HAP-1 (cell line): Measurements from ENCODE around the gene SMOC1.
A peak's percentile ranks its signal among the peaks of the same experiment; 100 is the strongest.

Source experiments
- DNase-seq, 2 experiments: peaks; one replicate each; pipeline ENCODE4 v3.0.0-alpha.2; 2016 to 2020; ENCODE audit warnings: low spot score in 2 of 2
- H3K27me3 ChIP-seq: fragments of 250-450 bp; sonication (Bioruptor Pico); 2 replicates; pipeline ENCODE4 v1.5.1; 2020; ENCODE audit warnings: low read depth, mild to moderate bottlenecking, moderate library complexity
- H3K36me3 ChIP-seq: fragments of 250-450 bp; sonication (Bioruptor Pico); replicated peaks from 2 replicates; pipeline ENCODE4 v1.5.1; 2020; ENCODE audit warnings: mild to moderate bottlenecking
- H3K4me1 ChIP-seq: fragments of 250-450 bp; sonication (Bioruptor Pico); 2 replicates; pipeline ENCODE4 v1.5.1; 2020; ENCODE audit warnings: mild to moderate bottlenecking
- H3K4me3 ChIP-seq: fragments of 250-450 bp; sonication (Bioruptor Pico); 2 replicates; pipeline ENCODE4 v1.5.1; 2020; ENCODE audit warnings: mild to moderate bottlenecking, moderate library complexity
- H3K9me3 ChIP-seq: fragments of 250-450 bp; sonication (Bioruptor Pico); 2 replicates; pipeline ENCODE4 v1.5.1; 2020; ENCODE audit warnings: mild to moderate bottlenecking, moderate library complexity
- in situ Hi-C: fragments of 300-500 bp; cut with MboI; formaldehyde crosslinking; loops from 3 replicates; pipeline ENCODE4 v1.14.3; 2020; ENCODE audit warnings: low sequenced_read_pairs, inconsistent platforms, mixed read lengths

Gene SMOC1

DNA sequence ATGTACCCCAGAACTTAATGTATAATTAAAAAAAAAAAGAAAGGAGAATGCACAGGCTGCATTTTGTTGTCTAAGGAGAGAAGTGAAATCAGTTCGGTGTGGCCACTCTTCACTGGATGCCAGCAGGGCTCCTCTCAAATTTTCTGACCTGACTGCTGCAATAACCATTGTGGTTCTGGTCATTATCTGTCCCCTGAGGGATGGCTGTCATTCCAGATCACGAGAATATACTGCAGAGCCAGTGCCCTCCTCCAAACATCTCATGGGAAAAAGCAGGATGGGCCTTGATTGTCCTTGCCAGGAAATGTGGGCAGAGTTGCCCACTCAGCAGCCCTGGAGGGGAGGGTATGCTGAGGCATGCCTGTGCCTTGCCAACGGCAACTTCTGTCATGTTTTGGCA lies 170.4 kb downstream of the SMOC1 start:
- H3K27me3 ChIP-seq, result peaks cover 12% of the 10 kb centered on the region; the same call in 1 of the 2 replicates
- H3K9me3 ChIP-seq, result no peaks in the 10 kb centered on the region
- no peaks in the 10 kb centered on the region for H3K4me1 ChIP-seq
- in situ Hi-C loops, result no loop called here
- no peaks in the 10 kb centered on the region for H3K36me3 ChIP-seq
- DNase-seq, result no peak
- H3K4me3 ChIP-seq, result no peak overlapping the region

DNA sequence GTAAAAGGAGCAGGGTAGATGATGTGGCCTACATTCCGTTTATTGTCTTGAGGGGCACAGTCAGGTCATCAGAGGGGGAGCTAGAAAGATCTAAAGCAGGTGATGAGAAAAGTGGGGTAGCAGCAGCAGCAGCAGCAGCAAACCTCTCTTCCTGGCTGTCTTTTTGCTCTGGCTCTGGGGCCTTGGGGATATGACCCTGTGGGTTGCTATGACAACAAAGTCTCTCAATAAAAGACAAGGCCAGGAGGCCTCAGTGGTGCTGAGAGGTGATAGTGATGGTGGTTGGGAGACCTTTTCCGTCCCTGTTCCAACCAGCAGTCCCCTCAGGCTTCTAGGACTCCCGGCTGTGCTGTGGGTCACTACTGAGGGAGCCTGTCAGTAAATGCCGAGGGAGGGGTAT lies 170.9 kb downstream of the SMOC1 start:
- DNase-seq, result no peak
- Histone ChIP-seq H3K4me3 (no peak overlapping the region), H3K36me3 (no peaks in the 10 kb centered on the region), H3K27me3 (peaks cover 9% of the 10 kb centered on the region; the same call in 1 of the 2 replicates), H3K4me1 (no peaks in the 10 kb centered on the region), H3K9me3 (no peaks in the 10 kb centered on the region)
- in situ Hi-C loops, result no loop called here

- Histone ChIP-seq H3K4me1 (no peaks in the 10 kb centered on the region), H3K9me3 (no peaks in the 10 kb centered on the region), H3K4me3 (no peak overlapping the region), H3K27me3 (peaks cover 1% of the 10 kb centered on the region; the same call in 1 of the 2 replicates), H3K36me3 (no peaks in the 10 kb centered on the region)
- DNase-seq, result peak in 1 of 2 experiments; percentile 49
- in situ Hi-C loops, result no loop called here
Observed at GRCh38 chr14:70052990-70053389, 173.8 kb downstream of the SMOC1 start.

DNA sequence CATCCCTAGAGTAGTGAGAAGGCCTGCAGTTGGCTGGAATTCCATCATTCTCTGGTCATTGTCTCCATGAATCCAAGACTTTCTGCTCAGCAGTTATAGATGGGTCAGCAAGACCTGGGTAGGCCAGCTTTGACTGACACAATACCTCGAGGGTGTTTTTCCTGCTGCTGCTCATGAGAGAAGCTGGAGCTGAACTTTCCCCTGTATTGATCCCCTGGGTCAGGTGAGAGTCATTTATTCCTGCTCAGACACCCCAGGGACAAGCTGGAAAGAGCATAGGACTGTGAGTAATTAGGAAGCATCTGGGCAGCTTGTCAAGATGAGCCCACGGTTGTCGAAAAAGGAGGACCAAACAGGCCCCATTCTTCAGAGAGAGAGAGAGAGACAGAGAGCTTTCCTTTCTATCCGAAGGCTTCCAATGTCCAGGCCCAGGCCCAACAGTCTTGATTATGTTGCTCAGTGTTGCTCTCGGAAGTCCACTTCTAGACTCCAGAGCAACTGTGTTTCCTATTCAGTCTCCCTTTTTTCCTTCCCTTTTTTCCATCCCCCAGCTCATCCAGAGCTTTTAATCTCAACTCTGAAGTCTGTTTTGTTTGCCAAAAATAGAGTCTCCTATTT lies 178.4 kb downstream of the SMOC1 start:
- no peaks in the 10 kb centered on the region for H3K27me3 ChIP-seq
- no peaks in the 10 kb centered on the region for H3K36me3 ChIP-seq
- DNase-seq, result no peak
- H3K4me3 ChIP-seq, result no peak overlapping the region
- no peaks in the 10 kb centered on the region for H3K9me3 ChIP-seq
- H3K4me1 ChIP-seq, result no peaks in the 10 kb centered on the region
- in situ Hi-C loops, result no loop called here

GRCh38 chr14:70059545-70059944 lies 180.3 kb downstream of the SMOC1 start:
- no peak overlapping the region for H3K4me3 ChIP-seq
- no peaks in the 10 kb centered on the region for H3K4me1 ChIP-seq
- in situ Hi-C loops, result no loop called here
- H3K27me3 ChIP-seq, result no peaks in the 10 kb centered on the region
- DNase-seq, result no peak
- H3K9me3 ChIP-seq, result no peaks in the 10 kb centered on the region
- H3K36me3 ChIP-seq, result no peaks in the 10 kb centered on the region

DNA sequence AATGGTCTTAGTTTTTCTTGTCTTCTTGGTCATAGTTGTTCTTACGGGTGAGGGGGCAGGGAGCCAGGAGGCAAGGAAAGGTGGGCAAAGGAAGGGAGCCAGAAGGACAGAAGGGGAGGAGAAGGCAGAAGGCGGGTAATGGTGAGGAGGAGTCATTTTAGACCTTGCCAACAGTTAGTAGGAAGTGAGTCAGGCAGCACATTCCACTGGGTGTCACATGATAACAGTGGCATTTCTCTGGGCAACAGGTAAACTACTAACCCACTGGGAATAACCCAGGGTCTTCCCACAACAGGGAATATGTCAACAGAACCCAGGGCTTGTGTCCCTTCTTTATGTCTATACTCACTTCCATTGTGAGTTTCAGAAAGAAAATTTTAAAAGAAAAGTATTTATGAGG lies 181.9 kb downstream of the SMOC1 start:
- in situ Hi-C loops, result no loop called here
- DNase-seq, result no peak
- Histone ChIP-seq H3K36me3 (no peaks in the 10 kb centered on the region), H3K4me1 (no peaks in the 10 kb centered on the region), H3K4me3 (no peak overlapping the region), H3K27me3 (no peaks in the 10 kb centered on the region), H3K9me3 (no peaks in the 10 kb centered on the region)

- Histone ChIP-seq H3K27me3 (no peaks in the 10 kb centered on the region), H3K36me3 (no peaks in the 10 kb centered on the region), H3K9me3 (no peaks in the 10 kb centered on the region), H3K4me1 (no peaks in the 10 kb centered on the region), H3K4me3 (no peak overlapping the region)
- in situ Hi-C loops, result no loop called here
- no peak for DNase-seq
Observed at GRCh38 chr14:70064136-70064865, 185.1 kb downstream of the SMOC1 start.

DNA sequence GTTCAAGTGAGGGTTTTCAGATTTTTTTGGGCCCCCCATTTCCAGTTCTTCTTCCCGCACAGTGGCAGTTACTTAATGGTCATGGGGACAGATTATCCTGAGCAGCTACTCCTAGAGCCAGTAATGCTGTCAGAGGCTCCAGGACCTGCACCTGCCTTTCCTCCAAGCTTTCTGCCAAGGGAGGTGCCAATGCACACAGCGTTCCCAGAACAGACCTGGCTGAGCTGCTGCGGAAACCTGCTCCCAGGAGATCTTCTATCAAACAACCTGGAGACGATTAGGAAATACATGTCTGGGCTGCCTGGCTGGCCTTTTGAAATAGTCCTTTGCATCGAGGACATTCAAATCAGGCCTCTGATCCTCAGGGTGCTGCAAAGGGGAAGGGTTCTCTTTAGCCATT lies 188.6 kb downstream of the SMOC1 start:
- Histone ChIP-seq H3K27me3 (no peaks in the 10 kb centered on the region), H3K9me3 (no peaks in the 10 kb centered on the region), H3K4me1 (no peaks in the 10 kb centered on the region), H3K4me3 (no peak overlapping the region), H3K36me3 (no peaks in the 10 kb centered on the region)
- in situ Hi-C loops, result no loop called here
- DNase-seq, result no peak

GRCh38 chr14:70069186-70069585 lies 190.0 kb downstream of the SMOC1 start:
- no peak for DNase-seq
- no peak overlapping the region for H3K4me3 ChIP-seq
- H3K36me3 ChIP-seq, result no peaks in the 10 kb centered on the region
- H3K4me1 ChIP-seq, result no peaks in the 10 kb centered on the region
- no peaks in the 10 kb centered on the region for H3K9me3 ChIP-seq
- no peaks in the 10 kb centered on the region; the same call in 1 of the 2 replicates for H3K27me3 ChIP-seq
- in situ Hi-C loops, result no loop called here

DNA sequence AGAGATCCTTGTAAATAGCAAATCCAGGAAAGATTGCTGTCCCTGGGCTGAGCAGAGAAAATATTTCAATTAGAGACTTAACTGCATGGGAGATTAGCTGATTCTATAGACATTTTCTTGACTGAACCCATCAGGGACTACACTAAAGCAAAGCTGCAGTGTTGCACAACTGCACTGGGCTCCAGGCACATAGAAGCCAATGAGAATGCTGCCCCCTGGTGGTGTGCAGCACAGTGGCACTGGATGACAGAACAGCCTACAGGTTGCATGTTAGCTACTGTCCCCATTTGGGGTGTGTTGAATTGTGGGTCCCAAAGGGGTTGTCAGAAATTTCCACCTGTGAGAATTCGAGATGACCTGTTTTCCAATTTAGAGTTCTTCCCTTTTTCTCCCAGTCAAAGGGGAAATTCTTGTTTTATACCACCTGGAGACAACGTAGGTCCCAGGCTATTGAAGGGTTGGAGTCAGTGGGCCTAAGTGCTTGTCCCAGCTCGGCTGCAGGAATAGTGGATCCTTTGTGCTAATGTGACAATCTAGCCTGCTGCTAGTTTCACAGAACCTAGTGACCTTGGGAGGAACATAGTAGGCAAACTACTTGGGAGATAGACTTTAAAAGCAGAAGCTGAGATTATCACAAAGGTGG lies 194.8 kb downstream of the SMOC1 start:
- no peaks in the 10 kb centered on the region for H3K36me3 ChIP-seq
- peak; percentile 25 to 76 for DNase-seq
- no peak overlapping the region for H3K4me3 ChIP-seq
- no peaks in the 10 kb centered on the region for H3K9me3 ChIP-seq
- H3K27me3 ChIP-seq, result no peaks in the 10 kb centered on the region; the same call in 1 of the 2 replicates
- in situ Hi-C loops, result no loop called here
- no peaks in the 10 kb centered on the region for H3K4me1 ChIP-seq

DNA sequence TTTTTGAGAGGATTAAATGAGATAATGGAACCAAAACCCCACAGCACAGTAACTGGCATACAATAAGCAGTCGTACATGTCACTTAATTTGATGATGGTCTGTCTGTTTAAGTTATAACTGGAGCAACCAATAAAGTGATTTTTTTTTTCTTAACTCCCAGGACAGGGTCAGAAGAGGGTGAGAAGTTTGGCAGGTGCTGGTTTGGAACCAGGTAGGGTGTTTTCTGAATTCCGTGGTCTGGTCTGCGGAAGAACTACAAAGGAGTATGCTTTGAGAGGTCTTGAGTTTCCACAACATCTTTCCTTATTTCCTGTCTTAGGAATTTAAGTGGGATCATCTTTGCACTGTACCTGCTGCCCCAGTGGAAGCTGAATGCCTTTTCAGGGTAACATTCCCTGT lies 197.8 kb downstream of the SMOC1 start:
- Histone ChIP-seq H3K36me3 (no peaks in the 10 kb centered on the region), H3K4me3 (no peak overlapping the region), H3K27me3 (no peaks in the 10 kb centered on the region; the same call in 1 of the 2 replicates), H3K9me3 (no peaks in the 10 kb centered on the region), H3K4me1 (no peaks in the 10 kb centered on the region)
- no peak for DNase-seq
- in situ Hi-C loops, result no loop called here

DNA sequence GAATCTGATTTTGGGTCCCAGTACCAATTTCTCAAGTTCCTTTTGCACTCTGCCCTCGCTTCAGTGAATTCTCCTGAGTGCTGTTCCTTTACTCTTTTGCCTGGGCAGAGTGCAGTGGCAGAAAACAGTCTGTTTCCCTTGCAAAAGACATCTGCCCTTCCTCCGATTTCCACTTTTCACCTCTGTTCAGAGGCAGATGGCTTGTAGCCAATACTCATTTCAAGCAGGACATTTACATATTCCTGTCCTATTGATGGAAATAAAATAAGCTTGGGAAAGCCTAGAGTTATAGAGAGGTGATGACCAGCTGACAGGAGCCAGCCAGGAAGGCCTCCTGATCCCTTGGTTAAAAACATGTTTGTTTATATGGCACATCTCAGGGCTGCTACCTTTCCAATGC lies 198.5 kb downstream of the SMOC1 start:
- H3K4me3 ChIP-seq, result no peak overlapping the region
- H3K36me3 ChIP-seq, result no peaks in the 10 kb centered on the region
- no peaks in the 10 kb centered on the region; the same call in 1 of the 2 replicates for H3K27me3 ChIP-seq
- no peaks in the 10 kb centered on the region for H3K4me1 ChIP-seq
- H3K9me3 ChIP-seq, result no peaks in the 10 kb centered on the region
- in situ Hi-C loops, result no loop called here
- DNase-seq, result no peak

DNA sequence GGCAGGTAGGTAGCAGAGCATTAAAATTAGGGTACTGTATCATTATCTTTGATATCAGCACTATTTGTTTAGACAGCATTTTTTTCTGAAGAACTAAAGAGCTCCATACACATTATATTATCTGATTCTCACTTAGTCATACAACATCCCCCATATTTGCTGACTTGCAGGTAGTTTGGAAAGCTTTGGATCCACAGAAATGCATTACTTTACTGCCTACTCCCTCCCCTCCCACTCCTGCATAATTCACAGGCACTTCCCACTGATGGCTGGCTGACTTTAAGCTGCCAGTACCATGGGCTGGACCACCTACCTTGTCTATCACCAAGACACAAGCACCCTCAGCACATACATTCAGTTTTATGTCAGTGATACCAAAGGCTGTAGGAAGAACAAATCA lies 199.1 kb downstream of the SMOC1 start:
- Histone ChIP-seq H3K4me1 (no peaks in the 10 kb centered on the region), H3K36me3 (no peaks in the 10 kb centered on the region), H3K27me3 (no peaks in the 10 kb centered on the region), H3K9me3 (no peaks in the 10 kb centered on the region), H3K4me3 (no peak overlapping the region)
- in situ Hi-C loops, result no loop called here
- DNase-seq, result no peak

DNA sequence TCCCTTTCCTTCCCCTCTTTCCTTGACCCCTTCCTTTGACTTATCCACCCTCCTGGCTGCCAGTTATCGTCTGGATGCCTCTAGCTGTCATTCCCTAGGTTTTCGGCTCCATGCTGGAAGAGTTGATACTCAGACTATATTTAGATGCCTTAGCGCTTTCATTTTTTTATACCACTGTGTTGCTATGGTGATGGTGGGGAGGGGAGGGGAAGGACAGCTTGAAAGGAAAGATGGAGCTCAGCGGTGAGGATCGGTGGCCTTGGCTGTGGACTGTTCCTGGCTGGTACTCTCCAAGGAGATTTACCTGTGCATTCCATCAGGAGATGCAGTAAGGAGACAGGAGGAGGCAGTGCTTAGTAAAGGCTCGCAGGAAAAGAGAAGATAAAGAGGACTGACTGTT lies 200.9 kb downstream of the SMOC1 start:
- no peaks in the 10 kb centered on the region for H3K36me3 ChIP-seq
- peaks cover 7% of the 10 kb centered on the region for H3K27me3 ChIP-seq
- in situ Hi-C loops, result no loop called here
- H3K4me3 ChIP-seq, result no peak overlapping the region
- H3K4me1 ChIP-seq, result no peaks in the 10 kb centered on the region
- H3K9me3 ChIP-seq, result no peaks in the 10 kb centered on the region
- no peak for DNase-seq
